ENCODE results near the gene ATAD5.

- TF ChIP-seq CTCF (IDR thresholded peaks at IDR 0.05) (no peak), POLR2A (IDR thresholded peaks at IDR 0.05) (no peak)
Observed at GRCh38 chr17:30917050-30917449, 85.3 kb downstream of the ATAD5 start.

Measured in prostate gland (tissue), 2 donors.